HG02840 (cell line): ENCODE data around the gene CUX1.

Experiments
- ATAC-seq: cut with Tn5 transposase; IDR thresholded peaks from one replicate; pipeline ENCODE4 v1.9.1; 2021; ENCODE audit warnings: mild to moderate bottlenecking, moderate library complexity, moderate number of reproducible peaks; ENCODE audit not compliant: unreplicated experiment, low FRiP score

CUX1 gene

DNA sequence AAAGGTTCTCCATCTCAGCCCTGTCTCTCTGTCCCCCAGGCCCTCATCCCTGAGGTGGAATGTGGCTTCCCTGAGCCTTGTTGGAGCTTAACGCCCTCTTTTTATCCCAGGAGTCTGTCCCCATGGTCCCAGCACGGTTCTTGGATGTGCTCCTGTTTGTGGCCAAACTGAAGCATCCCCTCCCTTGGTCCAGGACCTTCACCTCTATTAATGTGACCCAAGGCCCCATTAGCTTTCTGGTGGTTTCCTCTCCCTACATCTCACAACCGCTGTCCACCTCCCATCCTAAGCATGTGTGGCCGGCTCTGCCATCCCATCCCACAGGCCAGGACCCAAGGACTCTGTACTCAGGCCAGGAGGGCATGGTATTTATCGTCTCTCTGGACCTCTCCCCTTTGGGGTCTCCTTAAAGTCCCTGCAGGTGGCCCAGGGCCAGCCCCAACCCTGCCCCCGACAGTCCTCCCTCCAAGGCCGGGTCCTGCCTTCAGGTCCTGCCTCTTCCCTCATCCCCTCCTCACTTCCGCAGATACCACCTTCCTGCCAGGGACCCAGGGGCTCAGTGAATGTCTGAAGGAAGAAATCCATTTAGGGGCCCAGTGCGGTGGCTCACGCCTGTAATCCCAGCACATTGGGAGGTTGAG lies 453.9 kb downstream of the CUX1 start:
- no peak for ATAC-seq

- no peak for ATAC-seq
Observed at GRCh38 chr7:102272075-102272916, 454.9 kb downstream of the CUX1 start.

- no peak for ATAC-seq
Observed at GRCh38 chr7:102272917-102273748, 455.7 kb downstream of the CUX1 start.

GRCh38 chr7:102273749-102274712 lies 456.6 kb downstream of the CUX1 start:
- no peak for ATAC-seq

DNA sequence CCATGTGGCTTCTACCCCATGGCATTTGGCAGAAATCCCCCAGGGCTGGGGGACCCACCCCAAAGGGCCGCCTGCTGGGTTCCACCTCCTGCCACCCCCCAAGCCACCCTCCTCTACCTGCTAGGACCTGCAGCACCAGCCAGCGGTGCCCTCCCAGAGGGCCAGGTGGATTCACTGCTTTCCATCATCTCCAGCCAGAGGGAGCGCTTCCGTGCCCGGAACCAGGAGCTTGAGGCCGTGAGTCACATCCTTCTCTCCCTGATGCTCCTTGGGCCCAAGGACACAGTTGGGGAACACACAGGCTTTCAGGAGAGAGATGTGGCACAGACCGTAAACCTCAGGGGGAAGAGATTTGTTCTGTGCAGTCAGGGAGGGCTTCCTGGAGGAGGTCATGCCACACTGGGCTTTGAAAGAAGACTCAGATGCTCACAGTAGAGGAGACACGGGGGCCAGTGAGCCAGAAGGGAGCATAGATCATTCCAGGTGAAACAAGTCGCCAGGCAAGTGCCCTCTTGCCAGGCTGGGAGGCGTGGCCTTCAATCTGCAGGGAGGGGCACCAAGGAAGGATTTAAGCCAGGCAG lies 457.8 kb downstream of the CUX1 start:
- ATAC-seq: no peak

DNA sequence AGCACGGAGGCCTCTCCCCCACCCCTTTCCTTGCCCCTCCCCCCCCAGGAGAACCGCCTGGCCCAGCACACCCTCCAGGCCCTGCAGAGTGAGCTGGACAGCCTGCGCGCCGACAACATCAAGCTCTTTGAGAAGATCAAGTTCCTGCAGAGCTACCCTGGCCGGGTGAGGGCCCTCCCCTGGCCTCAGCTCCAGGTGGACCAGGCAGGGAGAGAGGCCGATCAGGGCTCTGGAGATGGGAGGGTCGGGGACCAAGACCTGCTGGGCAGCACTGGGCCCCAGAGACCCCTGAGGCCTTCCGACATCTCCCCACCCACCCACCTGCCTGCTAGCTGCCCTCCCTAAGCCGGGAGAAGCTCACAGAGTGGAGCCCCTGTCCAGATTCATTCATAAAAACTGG lies 460.5 kb downstream of the CUX1 start:
- ATAC-seq: no peak

GRCh38 chr7:102279537-102280400 lies 462.3 kb downstream of the CUX1 start:
- no peak for ATAC-seq

GRCh38 chr7:102280521-102280920 lies 463.1 kb downstream of the CUX1 start:
- ATAC-seq: no peak

DNA sequence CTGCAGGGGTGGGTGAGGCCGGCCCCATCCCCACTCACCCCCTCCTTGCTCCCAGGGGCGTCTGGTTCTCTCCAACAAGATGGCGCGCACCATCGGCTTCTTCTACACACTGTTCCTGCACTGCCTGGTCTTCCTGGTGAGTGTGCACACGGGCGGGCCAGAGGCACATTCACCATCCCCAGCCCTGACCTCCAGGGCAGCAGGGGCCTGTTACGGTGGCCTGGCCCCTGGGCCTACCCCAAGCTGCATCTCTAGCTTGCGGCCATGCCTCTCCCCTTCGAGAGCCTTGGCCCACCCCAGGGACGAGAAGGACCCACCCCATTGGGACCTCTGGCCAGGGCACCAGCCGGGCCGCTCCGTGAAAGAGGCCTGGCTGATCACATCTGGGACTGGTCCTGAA lies 464.4 kb downstream of the CUX1 start:
- no peak for ATAC-seq

- no peak for ATAC-seq
Observed at GRCh38 chr7:102282465-102283362, 465.3 kb downstream of the CUX1 start.

- no peak for ATAC-seq
Observed at GRCh38 chr7:102283477-102284189, 466.2 kb downstream of the CUX1 start.

GRCh38 chr7:102284399-102284798 lies 467.0 kb downstream of the CUX1 start:
- ATAC-seq: no peak

GRCh38 chr7:102284891-102285539 lies 467.6 kb downstream of the CUX1 start:
- ATAC-seq: no peak

DNA sequence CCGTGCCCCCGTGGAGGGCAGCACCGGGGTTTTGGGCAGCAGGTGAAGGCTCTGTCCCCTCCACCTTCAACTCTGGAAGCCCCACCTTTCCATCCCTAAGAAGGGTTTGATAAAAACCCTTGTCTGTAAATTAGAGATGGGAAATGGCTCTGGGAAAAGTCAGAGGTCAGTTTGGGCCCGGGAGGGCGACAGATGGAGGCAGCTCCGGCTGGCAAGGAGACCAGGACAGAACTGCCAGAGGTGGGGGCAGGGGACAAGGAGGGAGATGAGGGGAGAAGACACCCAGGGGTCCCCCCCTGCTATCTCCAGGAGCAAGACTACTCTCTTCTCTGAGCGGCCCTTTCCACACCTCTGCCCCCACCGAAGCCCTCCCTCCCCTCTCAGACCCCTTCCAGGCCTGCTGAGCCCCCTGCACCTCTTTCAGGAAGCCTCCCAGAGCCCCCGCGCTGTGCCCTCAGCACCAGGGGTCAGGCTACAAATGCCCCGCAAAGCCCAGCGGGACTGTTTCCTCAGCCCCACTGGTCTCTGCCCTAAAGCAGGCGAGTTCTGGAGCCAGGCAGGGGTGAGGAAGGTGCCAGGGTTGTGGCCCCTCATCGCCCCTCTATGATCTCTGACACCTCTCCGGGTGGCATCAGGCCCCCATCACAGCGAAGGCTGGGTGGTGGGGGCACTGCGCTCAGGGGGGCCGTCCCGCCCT lies 468.3 kb downstream of the CUX1 start:
- no peak for ATAC-seq

GRCh38 chr7:102286237-102287110 lies 469.0 kb downstream of the CUX1 start, which contains the start of gene SH2B2:
Gene SH2B2 (plus strand): TSS chr7:102286868. CDS start chr7:102300551, 13,683 bp downstream.
- no peak for ATAC-seq
